Sigmoid colon (tissue), 4 donors: ENCODE measurements around the gene RHOH.

Source experiments
- CTCF ChIP-seq, 4 experiments: fragments of 450-650 bp in 3 of 4; fragments of 200-600 bp in 1 of 4; IDR thresholded peaks; one replicate each; pipeline ENCODE4 v1.5.1; 2016 to 2019; ENCODE audit warnings: antibody characterized with exemption in 4 of 4, mild to moderate bottlenecking in 3 of 4, moderate library complexity in 2 of 4
- EP300 ChIP-seq, 4 donors: sonication (generic); formaldehyde crosslinking; IDR thresholded peaks; one replicate each; pipeline ENCODE4 v1.6.1; 2017; ENCODE audit warnings: antibody characterized with exemption in 4 of 4
- POLR2A ChIP-seq, 2 donors: fragments of 450-650 bp; IDR thresholded peaks; one replicate each; pipeline ENCODE4 v1.6.1; 2016; ENCODE audit warnings: antibody characterized with exemption in 2 of 2, mild to moderate bottlenecking in 2 of 2, moderate library complexity in 2 of 2
- POLR2AphosphoS5 ChIP-seq, 4 donors: sonication (generic); formaldehyde crosslinking; IDR thresholded peaks; one replicate each; pipeline ENCODE4 v1.6.1; 2017; ENCODE audit warnings: antibody characterized with exemption in 4 of 4

- TF ChIP-seq POLR2AphosphoS5 (IDR thresholded peaks at IDR 0.05) (no peak), CTCF (IDR thresholded peaks at IDR 0.05) (no peak), POLR2A (IDR thresholded peaks at IDR 0.05) (no peak), EP300 (IDR thresholded peaks at IDR 0.05) (no peak)
Observed at GRCh38 chr4:40270609-40271008, 73.8 kb downstream of the RHOH start.
